ENCODE data around the gene LY86. TPM values are rescaled to one million over a fixed set of nuclear protein-coding genes. Genes with fewer than 3 reads are reported as not detected.
A peak's percentile ranks its signal among the peaks of the same experiment; 100 is the strongest.

LY86 gene
- total and polyA plus RNA-seq, 9 of the 15 experiments (the other 6 are each of a cell fraction or from before 2014, with no cell fraction given): 0.08 to 0.20 TPM; not detected in 7

DNA sequence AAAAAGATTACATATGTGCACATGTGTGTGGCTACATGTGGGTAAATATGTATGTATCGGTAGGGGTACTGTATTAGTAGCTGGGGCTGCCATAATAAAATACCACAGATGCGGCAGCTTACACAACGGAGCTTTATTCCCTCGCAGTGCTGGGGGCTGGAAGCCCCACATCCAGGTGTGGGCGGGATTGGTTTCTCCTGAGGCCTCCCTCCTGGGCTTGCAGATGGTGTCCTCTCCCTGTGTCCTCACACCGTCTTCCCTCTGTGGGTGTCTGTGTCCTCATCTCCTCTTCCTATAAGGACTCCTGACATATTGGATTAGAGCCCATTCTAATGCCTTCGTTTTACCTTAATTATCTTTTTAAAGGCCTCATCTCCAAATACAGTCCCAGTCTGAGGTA lies 97.7 kb downstream of the LY86 start:
- ATAC-seq (no peak), FAIRE-seq (no peak), DNase-seq (ENCODE audit: extremely low read depth in 1 of 4, low spot score in 3 of 4) (no peak)
- intact Hi-C loops (cut with micrococcal nuclease) (loop anchor here (10.0 kb wide), 1 partner anchor 909 kb away; the partner anchor contains the start of gene SNRNP48), in situ Hi-C loops (cut with MboI) (loop anchor here (25.0 kb wide), 1 partner anchor 551 kb away; no protein-coding TSS in a partner anchor)
- Histone ChIP-seq H3K4me3 (peak overlapping the region; percentile 45), H3K4me1 (replicated peaks in 1 of 2; ENCODE audit: control insufficient read depth in 2 of 2, insufficient read depth in 2 of 2, low read length in 2 of 2) (peaks cover 28 to 65% of the 10 kb centered on the region in 2 experiments), H3K36me3 (ENCODE audit: control insufficient read depth, insufficient read depth, low read length) (no peaks in the 10 kb centered on the region), H3K9ac (ENCODE audit: insufficient read depth in 1 of 2, low read depth in 2 of 2, low read length in 2 of 2) (peak overlapping the region; percentile 79 to 86), H3K27me3 (ENCODE audit: control insufficient read depth in 2 of 2, insufficient read depth in 2 of 2, low read length in 2 of 2) (no peaks in the 10 kb centered on the region), H2AFZ (ENCODE audit: low read depth, low read length) (peak overlapping the region; percentile 88), H3K79me2 (ENCODE audit: control insufficient read depth, insufficient read depth, low read length) (peaks cover 11% of the 10 kb centered on the region; the same call in 2 of the 3 replicates), H4K20me1 (replicated peaks; ENCODE audit: control insufficient read depth, insufficient read depth, low read length) (no peaks in the 10 kb centered on the region), H3K9me1 (ENCODE audit: control insufficient read depth, insufficient read depth, low read length) (no peaks in the 10 kb centered on the region), H3K4me2 (ENCODE audit: insufficient read depth, low read length) (peak overlapping the region; percentile 94), H3K27ac (ENCODE audit: extremely low read depth, low read depth, low read length) (peak overlapping the region; percentile 81), H3K9me3 (replicated peaks; ENCODE audit: control insufficient read depth, insufficient read depth, low read depth, low read length) (peaks cover 4% of the 10 kb centered on the region; the same call in 1 of the 2 replicates)
- ChIA-PET POLR2A (interaction anchor here (0.6 to 1.8 kb wide), 9 partner anchors 9 to 476 kb away, joined by 3 to 5 read pairs (median 3); no protein-coding TSS in a partner anchor), CTCF (ENCODE audit: low intra/inter-chr PET ratio) (interaction anchor here (0.7 kb wide), 1 partner anchor 612 kb away, joined by 3 read pairs; no protein-coding TSS in a partner anchor)
- BruUV-seq (replicated peaks): TSS peak; percentile 91
- WGBS (ENCODE audit: insufficient coverage, low coverage, missing lambda C conversion rate): 36% methylated on average over 7 of the region's 7 CpGs
- TF ChIP-seq NR2C2 (CRISPR knock-in tag; IDR thresholded peaks at IDR 0.05) (no peak), NR2C2 (tag; IDR thresholded peaks at IDR 0.05) (no peak), MGA (IDR thresholded peaks at IDR 0.05) (peak; percentile 44; the same call in 1 of the 2 replicates)
- TF ChIP-seq, protein P1, sequence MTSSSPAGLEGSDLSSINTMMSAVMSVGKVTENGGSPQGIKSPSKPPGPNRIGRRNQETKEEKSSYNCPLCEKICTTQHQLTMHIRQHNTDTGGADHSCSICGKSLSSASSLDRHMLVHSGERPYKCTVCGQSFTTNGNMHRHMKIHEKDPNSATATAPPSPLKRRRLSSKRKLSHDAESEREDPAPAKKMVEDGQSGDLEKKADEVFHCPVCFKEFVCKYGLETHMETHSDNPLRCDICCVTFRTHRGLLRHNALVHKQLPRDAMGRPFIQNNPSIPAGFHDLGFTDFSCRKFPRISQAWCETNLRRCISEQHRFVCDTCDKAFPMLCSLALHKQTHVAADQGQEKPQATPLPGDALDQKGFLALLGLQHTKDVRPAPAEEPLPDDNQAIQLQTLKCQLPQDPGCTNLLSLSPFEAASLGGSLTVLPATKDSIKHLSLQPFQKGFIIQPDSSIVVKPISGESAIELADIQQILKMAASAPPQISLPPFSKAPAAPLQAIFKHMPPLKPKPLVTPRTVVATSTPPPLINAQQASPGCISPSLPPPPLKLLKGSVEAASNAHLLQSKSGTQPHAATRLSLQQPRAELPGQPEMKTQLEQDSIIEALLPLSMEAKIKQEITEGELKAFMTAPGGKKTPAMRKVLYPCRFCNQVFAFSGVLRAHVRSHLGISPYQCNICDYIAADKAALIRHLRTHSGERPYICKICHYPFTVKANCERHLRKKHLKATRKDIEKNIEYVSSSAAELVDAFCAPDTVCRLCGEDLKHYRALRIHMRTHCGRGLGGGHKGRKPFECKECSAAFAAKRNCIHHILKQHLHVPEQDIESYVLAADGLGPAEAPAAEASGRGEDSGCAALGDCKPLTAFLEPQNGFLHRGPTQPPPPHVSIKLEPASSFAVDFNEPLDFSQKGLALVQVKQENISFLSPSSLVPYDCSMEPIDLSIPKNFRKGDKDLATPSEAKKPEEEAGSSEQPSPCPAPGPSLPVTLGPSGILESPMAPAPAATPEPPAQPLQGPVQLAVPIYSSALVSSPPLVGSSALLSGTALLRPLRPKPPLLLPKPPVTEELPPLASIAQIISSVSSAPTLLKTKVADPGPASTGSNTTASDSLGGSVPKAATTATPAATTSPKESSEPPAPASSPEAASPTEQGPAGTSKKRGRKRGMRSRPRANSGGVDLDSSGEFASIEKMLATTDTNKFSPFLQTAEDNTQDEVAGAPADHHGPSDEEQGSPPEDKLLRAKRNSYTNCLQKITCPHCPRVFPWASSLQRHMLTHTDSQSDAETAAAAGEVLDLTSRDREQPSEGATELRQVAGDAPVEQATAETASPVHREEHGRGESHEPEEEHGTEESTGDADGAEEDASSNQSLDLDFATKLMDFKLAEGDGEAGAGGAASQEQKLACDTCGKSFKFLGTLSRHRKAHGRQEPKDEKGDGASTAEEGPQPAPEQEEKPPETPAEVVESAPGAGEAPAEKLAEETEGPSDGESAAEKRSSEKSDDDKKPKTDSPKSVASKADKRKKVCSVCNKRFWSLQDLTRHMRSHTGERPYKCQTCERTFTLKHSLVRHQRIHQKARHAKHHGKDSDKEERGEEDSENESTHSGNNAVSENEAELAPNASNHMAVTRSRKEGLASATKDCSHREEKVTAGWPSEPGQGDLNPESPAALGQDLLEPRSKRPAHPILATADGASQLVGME (CRISPR knock-in tag; IDR thresholded peaks at IDR 0.05): no peak
